DMS79 (cell line): Measurements from ENCODE around the gene FPR2.
"Not testable (repeated sequence)": the region's sequence is repeated elsewhere in the genome, so short reads cannot be mapped to it uniquely, and the experiment has no call there.

Experiments
- DNase-seq: peaks from one replicate; lab custom pipeline; 2025; lab: John Stamatoyannopoulos, UW

The FPR2 gene

DNA sequence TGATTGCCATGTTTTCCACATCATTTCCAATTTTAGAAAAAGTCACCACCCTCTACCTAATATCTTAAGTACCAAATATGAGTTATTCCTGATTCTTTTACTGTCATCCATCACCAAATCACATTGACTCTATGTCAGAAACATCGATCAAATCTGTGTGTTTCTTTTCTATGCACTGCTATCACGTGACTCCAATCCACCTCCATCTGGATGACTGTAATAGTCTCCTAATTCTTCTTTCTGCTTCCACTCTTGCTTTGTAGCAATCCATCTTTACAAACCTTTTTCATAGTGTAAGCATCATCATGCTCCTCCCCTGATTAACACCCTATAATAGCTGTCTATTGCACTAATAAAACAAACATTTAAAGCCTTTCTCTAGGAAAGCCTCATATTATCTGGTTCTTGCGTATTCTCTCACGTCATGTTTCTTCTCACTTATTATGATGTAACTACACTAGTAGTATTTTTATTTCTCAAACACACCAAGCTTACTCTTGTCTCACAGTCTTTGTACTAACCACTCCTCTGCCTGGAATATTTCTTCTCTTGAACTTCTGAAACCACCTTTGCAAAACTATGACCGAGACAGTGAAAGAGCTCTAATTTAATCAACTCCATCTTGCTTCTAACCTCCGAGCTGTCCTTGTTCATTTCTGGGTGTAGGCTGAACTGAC is 23.3 kb downstream of the FPR2 start:
- no peak for DNase-seq

DNA sequence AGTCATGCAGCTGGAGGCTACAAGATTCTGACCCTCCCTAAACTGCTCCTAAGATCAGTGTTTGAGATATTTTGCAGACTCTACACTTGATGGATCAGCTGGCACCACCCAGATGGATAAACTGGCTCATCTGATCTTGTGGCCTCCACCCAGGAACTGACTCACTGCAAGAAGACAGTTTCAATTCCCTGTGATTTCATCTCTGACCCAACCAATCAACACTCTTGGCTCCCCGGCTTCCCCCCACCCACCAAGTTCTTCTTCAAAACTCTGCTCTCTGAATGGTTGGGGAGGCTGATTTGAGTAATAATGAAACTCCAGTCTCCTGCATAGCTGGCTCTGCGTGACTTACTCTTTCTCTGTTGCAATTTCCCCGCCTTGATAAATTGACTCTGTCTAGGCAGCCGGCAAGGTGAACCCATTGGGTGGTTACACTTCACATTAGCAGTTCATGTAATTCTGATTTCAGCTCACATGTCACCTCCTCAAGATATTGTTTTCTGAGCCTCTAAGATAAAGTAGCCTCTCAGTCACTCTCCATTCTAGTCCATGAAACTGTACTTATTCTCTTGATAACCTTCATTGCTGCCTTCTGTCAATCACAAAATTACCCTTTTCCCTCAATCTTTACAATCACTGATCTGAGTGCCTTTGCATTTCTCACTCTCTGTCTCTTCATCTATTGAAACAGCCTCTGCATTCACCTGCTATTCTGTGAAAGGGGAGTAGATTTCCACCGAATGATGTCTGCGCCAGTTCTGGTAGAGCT is 24.1 kb downstream of the FPR2 start:
- DNase-seq: no peak

DNA sequence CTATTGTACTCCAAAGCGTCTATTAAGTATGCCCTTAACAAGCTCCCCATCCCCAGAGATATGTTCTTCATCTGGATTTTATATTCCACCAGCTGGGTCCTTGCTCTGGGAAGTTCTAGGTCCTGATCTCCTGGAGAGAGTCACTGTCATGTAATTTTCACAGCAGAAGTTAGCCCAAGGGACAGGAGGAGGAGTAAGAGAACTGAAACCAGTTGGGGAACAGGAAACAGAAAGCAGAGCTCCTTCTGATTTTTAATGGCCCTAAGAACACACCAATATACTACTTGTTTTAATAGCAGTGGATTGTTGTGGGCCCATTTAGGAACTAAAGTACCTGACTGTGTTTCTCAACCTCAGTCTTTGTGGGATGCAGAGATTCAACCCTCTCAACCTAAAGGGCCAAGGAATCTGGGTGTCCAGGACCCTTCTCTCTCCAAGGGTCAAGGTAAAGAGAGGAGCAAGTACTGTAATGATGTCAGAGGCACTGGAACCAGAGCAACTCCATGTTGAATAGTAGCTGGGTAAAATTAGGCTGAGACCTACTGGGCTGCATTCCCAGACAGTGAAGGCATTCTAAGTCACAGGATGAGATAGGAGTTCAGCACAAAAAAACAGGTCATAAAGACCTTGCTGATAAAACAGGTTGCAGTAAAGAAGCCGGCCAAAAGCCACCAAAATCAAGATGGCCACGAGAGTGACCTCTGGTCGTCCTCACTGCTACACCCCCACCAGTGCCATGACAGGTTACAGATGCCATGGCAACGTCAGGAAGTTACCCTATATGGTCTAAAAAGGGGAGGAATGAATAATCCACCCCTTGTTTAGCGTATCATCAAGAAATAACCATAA is 25.9 kb downstream of the FPR2 start:
- no peak for DNase-seq

DNA sequence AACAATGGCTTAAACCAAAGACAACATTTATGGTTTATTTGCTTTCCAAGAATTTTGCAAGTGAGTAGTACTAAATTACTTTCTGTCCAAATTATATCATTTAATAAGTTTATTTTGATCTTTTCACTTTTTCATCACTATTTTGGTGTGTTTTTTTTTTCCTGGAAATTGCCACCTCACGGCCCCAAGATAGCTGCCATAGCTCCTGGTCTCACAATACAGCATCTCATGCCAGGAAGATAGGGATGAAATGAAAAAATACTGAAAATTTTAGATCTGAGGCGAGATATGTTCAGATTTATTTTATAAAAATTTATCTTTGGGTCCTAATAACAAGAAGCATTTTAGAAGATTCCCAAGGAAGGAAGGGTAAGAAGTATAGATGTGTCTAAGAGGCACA is 27.0 kb downstream of the FPR2 start:
- DNase-seq: no peak

DNA sequence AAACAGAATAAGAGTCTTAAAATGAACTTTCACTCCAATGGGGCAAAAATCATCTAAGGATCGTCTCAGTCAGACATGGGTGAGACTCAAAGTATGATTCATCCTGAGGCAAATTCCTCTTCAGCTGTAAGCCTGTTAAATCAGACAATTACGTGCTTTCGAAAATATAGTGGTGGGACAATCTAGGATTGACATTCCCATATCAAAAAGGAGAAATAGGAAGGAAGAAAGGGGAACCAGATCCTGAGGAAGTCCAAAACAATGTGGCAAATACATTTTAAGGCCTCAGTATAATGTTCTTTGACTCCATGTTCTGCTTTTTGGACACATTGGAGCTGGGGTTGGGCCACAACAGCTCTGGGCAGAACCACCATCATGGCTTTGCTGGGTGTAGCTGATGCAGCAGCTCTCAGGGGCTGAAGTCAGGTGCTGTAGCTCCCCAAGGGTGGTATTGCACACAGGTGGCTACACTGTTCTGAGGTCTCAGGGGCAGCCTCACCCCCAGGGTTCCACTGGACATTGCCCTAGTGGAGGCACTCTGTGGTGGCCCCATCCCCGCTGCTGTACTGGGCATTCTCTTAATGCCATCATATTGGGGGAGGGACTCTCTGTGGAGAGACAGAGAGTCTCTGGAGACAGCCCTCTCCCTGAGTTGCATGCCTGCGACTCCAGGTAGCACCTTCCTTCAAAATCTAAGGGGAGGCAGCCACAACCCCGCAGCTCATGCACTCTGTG is 28.2 kb downstream of the FPR2 start:
- DNase-seq: no peak

DNA sequence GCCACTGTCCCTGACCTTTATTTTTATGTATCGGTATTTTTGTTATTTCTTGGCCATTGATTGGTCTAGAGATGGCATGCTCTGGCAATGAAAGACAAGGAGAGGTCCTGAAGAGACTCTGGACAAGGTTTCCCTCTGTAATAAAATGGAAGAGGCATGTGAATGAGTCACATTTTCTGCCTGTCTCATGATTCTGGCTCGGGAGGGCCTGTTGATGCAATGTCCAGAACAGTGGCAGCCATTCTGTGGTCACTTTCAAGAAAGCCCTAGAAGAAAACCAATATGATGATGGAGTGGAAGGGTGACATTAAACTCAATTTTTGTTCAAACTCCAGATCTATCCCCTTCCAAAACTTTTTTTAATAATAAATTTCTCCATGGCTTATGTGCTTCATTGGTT is 32.0 kb downstream of the FPR2 start:
- DNase-seq: no peak

DNA sequence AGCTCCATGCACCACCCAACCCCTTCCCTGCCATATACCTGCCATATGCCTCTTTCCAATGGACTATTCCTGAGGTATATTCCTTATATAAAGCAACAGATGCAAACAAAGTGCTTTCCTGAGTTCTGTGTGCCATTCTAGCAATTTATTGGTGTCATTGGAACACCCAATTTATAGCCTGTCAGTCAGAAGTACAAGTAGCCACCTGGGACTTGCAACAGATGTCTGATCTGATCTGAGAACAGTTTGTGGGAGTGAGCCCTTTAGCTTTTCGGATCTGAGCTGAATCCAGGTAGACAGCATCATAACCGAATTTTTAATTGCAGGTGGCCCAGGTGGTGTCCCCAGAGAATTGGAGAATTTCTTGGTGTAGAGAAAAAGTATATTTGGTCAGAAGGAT is 33.0 kb downstream of the FPR2 start:
- no peak for DNase-seq

DNA sequence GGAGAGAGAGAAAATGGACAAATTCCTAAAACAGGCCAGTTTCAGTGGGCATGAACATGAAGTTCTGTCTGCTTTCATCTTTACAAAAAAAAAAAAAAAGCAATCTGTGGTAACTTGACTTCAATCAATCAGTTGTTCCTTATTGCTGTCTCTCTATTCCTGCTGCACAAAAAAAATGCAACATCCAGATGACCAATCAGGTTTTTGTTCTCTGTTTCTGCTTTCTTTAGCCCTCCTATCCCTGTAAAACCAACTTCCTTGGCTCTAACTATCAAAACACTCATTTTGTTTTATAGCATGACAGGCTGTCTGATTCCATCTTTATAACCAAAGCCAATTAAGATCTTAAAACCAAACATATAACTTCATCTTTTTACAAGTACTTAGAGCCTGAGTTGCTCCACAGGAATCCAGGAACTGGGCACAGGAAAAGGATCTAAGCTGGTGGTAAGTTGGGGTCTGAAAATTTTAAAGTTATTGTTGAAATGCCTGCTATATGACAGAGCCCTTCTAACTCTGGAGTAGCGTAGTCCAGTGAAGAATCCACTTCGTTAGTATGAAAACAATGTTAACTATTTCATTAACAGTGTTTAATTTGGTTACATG is 34.0 kb downstream of the FPR2 start, which contains the start of gene FPR3:
Gene FPR3 (plus strand): TSS at position 273 of the 606 bp plus-strand sequence. CDS start 28,592 bp downstream, outside the sequence.
- no peak for DNase-seq

DNA sequence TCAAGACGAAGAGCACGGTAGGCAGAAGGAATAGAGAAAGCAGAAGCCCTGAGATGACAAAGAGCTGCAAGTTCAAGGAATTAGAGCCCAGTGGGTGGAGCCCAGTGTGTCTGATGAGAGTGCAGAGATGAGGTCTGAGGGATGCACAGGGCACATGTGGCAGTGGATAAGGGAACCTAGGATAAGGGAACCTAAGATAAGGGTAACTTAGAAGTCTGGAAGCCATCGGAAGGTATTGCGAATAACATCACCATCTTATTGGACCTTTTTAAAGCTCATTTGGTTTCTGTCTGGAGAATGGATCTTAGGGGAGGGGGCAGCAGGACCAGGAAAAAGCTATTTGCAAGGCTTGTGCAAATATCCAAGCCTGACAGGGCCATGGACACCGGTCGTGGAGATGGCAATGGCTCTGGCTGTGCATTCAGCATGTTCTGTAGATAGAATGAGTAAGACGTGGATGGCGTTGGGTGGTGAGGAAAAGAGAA is 35.3 kb downstream of the FPR2 start:
- DNase-seq: no peak

DNA sequence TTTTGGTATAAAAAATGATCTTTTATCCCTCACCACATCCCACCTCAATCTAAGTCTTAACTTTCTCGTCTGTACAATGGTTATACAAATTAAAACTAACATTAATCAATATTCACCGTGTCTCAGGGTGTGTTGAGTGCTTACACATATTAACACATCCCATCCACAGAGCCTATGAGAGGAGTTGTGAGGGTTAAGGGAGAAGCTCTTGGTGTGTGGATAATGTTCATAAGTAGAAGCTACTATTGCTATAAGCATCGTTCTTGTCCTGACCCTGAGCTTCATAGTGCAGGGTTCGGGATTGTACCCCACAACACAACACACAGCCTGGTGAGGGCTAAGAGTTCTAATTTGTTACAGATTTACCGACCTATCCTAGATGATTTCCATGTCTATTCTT is 36.5 kb downstream of the FPR2 start:
- DNase-seq: no peak

DNA sequence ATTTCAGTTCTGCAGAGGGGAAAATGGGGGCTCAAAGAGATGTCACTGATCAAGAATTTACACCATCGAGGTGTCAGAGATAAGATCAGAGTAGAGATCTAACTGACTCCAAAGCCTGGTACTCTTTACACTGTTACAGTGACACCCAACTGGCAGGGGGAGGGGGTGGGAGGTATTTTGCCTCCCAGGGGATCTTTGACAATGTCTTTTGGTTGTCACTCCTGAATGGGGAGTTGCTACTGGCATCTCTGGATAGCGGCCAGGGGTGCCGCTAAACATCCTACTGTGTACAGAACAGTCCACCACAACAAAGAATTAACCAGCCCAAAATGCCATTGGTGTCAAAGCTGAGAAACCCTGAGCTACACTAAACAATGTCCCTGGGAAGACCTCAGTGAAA is 37.1 kb downstream of the FPR2 start:
- DNase-seq: no peak

DNA sequence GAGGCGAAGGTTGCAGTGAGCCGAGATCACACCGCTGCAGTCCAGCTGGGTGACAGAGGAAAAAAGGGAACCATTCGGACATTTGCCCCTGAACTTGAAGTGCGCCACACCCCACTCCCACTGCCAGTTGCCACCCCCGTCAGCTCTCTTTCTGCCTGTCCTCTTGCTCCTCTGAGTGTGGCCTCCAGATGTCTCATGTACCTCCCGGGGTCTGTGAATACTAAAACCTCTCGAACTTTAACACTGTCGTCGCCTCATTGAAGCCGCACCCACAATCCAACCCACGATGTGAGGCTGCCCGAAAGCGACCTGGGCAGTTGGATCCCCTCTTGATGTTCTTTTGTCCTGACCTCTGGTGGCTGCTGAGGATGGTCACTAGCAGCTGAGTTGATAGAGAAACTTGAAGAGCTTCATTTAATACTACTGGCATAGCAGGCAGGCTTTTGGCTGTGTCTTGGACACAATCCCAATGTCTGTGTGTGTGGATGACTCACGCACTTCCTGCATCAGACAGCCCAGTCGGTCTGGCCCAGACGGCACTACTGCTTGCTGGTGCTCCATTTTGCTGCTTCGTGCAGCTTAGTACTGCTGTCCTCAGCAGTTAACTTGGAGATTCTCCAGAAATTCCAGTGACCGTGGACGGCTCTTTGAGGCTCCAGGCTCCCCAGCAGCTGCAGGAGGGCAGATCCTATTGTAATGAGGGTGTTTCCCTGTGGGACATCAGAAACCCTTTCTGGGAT is 38.2 kb downstream of the FPR2 start:
- no peak for DNase-seq

DNA sequence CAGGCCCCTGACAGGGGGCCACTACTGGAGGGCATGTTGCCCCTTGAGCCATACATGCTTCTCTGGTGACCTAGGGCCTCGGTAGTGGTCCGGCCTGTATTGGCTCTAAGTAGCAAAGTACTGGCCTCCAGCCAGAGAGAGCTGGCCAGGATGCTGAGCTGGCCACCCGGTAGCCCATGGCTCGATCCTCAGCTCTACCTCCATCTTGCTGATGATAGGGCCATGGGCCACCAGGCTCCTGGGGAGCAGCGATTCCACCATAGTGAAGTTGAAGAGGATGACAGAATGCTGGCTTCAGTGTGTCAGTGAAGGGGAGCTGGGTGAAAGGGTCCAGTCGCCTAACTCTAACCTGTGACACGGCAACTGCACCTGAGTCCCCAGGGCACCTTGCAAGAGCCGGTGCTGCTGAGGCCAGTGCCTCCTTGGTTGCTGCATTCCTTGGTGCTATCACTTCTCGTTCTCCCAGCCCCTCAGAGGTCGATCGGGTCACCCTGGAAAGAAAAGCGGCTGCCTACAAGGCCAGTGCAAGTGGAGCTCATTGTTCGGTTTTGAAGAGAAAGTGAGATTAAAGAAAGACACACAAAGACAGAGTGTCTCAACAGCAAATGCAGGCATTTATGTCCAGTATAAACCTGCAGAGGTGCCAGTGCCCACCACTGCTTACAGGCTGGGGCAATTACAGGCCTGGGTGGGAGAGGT is 38.9 kb downstream of the FPR2 start:
- no peak for DNase-seq

DNA sequence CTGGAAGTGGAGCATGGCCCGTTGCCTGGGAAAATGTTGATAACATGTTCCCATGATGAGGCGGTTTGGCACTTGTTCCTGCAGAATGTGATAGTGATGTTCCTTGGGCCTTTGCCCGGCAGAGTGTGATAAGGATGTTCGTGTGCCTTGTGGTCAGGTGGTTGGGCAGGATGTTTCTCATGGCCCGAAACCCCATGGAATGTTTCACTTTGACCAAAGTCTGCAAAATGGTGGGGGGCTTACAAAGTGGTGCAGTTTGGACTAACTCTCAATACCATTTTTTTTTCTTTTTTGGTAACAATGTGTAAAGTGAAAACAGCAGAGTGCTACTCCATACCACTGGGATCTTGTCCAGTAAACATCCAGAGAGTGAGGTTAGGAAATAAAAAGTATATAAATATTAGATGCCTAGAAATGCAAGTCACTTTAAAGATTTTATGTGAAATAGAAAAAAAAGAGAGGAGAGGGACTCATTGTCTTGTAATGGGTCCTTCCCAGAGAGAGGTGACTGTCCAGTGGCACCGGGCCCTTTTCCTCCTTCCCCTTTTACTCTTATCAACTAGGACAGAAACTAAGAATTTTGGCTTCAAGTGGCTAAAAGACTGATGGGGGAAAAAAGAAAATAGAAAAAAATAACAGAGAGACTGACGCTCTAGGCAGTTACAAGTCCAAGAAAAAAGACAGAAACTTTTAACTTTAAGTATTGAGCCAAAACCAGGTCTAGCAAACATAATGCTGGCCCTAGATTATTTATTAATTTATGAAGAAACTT is 39.7 kb downstream of the FPR2 start:
- no peak for DNase-seq

DNA sequence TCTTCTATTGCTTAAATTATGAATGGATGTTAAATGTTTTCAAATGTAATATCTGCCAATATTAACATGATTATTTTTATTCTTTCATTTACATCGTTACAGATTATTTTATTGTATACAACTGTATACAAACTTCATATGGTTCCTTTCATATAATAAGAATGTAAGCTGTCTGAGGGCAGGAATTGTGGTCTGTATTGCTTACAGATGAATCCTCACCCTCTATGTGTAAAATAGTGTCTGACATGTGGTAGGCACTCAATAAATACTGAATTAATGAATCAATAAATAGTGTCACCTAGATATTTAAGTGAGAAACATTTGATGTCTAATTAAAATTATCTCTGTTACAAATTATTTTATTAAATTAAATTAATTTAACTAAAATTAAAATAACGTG is 41.8 kb downstream of the FPR2 start:
- DNase-seq: no peak

DNA sequence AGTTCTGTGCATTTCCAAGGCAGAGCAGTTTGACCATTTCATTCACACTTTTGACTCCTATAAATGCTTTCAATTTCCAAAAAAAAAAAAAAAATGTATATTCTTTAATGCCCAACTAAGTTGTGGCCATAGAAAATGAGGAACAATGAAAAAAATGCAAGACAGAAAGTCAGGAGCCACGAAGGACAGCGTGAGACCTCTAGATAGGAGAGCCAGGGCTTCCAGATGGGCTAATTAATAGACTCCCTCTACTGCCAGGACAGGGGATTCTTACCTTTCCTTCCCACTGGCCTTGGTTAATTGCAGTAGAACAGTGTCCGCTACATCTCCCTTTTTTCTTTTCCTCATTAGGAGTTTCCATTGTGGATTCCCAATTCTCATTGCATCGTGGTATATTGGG is 42.5 kb downstream of the FPR2 start:
- DNase-seq: no peak

DNA sequence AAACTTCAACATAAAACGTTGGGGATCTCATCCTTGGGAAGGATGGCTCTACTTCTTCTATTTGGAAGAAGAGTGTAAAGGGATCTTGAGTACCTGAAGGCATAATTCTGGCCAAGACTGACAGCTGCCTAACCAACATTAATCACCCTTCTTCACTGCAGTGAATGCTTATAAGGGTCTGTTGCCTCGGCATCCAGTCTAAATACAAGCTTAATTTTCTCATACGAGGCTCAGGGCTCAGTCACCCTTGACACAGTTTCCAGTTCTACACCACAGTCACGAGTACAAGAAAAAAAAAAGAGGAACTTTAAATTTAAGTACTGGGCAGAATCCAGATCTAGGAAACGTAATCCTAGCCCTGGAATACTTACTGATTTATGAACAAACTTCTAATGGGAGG is 43.0 kb downstream of the FPR2 start:
- DNase-seq: no peak

DNA sequence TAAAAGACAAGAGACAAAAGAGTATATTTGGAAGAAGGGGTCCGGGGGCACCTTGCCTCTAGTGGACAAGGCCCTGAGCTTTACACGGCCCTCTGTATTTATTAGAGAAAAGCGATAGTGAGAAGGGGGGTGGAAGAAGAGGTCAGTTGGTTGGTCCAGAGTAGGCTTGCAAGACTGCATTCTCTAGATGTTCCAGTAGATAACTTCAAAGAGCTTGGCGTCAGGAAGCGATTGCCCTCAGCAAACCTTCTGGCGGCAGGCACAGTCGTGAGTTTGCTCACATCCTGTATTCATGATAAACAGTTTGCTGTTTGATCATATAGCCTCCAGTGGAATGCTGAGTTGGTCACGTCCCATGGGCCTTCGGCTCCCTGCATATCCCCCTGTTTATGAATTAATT is 43.8 kb downstream of the FPR2 start:
- not testable (repeated sequence) for DNase-seq

DNA sequence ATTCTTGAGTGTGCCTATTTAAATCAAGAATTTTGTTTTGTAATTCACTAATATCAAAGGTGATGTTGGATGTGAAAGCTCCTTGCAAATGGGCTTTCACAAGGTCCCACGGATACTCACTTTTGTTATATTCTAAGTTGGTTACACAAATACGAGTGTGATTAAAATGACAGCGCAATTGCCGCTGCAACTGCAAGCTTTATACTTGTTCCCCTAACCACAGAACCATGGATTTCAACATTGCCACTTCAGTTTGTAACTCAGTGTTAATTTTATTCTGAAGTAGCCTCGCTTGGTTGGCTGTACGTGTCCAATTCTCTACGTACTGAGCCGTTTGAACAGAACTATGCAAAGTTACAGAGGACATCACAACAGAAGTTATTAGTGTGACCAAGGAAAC is 44.4 kb downstream of the FPR2 start:
- DNase-seq: not testable (repeated sequence)
